NCI-H2029 treated with DMSO at 0.1 percent for 48 hours (cell line): Measurements from ENCODE around the gene SFXN4.
"Not testable (repeated sequence)": the region's sequence is repeated elsewhere in the genome, so short reads cannot be mapped to it uniquely, and the experiment has no call there.

Source experiments
- DNase-seq: peaks from one replicate; lab custom pipeline; 2025; lab: John Stamatoyannopoulos, UW

The SFXN4 gene

GRCh38 chr10:119112056-119112455, 53.5 kb downstream of the SFXN4 start:
- DNase-seq: no peak

GRCh38 chr10:119107771-119108170, 57.7 kb downstream of the SFXN4 start:
- DNase-seq: not testable (repeated sequence)

DNA sequence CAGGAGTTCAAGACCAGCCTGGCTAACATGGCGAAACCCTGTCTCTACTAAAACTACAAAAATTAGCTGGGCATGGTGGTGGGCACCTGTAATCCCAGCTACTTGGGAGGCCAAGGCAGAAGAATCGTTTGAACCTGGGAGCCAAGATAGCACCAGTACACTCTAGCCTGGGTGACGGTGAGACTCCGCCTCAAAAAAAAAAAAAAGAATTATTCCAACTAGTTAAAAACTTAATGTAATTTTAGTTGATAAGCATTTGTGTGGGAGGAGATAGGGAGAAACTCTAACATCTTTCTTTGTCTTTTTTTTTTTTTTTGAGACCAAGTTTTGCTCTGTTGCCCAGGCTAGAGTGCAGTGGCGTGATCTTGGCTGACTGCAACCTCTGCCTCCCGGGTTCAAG, 58.4 kb downstream of the SFXN4 start:
- not testable (repeated sequence) for DNase-seq

- DNase-seq: not testable (repeated sequence)
Measured at GRCh38 chr10:119105899-119106298, 59.6 kb downstream of the SFXN4 start.

DNA sequence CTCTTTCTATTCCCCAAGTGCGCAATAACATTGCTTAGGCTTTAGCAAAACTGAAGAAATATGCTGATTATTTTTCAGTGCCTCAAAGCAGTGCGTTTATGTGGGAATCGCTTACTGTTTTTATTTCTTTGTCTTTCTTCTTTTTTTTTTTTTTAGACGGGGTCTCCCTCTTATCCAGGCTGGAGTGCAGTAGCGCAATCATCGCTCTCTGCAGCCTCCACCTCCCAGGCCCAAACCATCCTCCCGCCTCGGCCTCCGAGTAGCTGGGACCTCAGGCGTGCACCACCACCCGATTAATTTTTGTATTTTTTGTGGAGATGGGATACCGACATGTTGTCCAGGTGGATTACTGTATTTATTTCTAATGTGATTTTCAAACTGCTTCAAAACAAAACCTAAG, 60.4 kb downstream of the SFXN4 start:
- DNase-seq: no peak

DNA sequence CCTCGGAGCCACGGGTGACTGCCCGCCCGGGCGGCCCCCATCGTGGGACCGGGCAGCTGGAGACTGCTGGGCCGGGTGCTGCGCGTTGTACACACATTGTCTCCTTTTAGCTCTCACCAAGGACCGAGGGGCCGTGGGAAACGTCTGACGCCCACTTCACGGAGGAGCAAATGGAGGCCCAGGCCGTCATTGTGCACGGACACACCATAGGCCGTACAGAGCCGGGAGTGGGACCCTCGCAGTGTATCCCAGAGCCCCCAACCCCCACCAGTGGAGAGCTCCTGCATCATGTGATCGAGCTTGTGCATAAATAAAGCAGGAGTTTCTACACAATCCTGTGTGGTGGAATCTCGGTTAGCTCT, 60.9 kb downstream of the SFXN4 start:
- no peak for DNase-seq

DNA sequence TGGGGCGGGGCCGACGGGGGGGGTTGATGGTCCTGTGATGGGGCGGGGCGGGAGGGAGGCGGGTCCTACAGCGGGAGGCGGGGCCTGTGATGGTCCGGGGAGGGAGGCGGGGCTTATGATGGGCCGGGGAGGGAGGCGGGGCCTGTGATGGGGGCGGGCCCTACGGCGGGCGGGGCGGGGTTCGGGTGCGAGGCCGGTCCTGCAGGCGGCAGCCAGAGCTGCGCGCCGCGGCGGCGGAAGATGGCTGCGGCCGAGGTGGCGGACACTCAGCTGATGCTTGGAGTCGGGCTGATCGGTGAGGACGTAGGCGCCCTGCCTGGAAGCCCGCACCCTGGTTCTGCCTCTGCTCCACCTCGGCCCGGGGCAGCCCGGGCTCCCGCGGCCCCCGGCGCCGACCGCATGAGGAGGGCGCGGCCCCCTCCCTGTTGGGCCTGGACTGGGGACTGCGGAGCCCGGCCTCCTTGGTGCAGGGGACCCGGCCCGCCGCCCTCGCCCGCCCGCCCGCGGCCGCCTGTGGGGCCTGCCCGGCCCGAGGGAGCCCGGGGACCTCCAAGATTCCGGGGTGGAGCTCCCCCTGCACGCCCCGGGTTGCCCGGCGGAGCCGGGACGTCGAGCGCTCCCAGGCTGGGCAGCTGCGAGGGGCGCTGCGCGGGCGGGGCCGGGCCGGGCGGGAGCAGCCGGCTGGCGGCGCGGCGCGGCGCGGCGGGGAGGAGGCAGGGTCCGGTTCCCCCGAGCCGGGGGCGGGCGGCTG, 61.4 kb downstream of the SFXN4 start, which contains the start of gene DENND10:
DENND10 (plus strand) TSS at position 211 of the 751 bp plus-strand sequence; CDS start at position 241, 30 bp downstream.
- no peak for DNase-seq

DNA sequence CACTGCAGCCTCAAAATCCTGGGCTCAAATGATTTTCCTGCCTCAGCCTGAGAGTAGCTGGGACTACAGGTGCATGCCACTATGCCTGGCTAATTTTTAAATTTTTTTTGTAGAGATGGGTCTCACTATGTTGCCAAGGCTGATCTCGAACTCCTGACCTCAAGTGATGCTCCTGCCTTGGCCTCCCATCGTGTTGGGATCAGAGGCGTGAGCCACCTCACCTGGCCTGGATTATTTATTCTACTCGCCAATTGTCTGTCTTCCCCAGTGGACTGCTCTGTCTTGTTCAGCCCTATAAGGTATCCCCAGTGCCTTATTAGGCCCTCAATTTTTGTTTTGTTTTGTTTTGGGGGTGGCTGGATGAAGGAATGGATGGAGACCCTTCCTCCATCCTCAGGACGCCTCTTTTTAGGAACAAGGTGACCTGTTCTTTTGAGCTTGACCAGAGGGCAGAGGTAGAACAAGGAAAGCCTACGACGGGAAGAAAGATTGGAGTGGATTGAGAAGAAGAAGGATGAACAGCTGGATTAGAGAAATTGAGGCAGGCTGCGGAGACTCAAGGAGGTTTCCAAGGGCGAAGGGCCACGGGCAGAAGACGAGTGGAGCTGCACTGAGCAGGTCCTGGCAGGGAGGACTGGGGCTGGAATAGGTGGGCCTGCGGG, 62.1 kb downstream of the SFXN4 start:
- DNase-seq: no peak

DNA sequence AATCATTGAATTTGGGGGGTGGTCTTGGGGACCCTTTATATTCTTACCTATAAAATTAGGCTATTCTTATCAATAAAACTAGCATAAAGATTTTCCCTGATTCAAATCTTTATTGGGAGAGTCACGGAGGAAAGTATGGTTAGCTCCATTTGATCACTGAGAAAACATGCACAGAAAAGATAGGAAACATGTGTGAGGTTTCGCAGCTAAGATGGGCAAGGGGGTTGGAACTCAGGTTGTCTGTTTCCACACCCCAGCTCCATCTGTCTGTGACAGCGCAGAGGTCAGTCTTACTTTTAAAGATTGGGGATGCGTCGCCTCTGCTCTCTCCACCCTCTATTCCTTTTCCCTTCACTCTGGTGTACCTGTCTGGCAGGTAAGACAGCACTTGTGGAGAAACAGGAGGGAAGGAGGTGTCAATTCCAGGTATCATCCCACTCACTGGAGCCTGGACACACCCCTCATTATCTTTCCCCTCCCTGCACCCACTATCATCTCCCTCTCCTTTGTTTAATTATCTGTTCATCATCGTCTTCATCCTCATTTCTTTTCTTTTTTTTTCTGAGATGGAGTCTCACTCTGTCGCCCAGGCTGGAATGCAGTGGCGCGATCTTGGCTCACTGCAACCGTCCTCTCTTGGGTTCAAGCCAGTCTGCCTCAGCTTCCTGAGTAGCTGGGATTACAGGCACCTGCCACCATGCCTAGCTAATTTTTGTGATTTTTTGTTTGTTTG, 64.0 kb downstream of the SFXN4 start:
- DNase-seq: no peak

GRCh38 chr10:119100434-119101238, 64.9 kb downstream of the SFXN4 start:
- DNase-seq: no peak

- DNase-seq: no peak
Measured at GRCh38 chr10:119098576-119098975, 66.9 kb downstream of the SFXN4 start.

DNA sequence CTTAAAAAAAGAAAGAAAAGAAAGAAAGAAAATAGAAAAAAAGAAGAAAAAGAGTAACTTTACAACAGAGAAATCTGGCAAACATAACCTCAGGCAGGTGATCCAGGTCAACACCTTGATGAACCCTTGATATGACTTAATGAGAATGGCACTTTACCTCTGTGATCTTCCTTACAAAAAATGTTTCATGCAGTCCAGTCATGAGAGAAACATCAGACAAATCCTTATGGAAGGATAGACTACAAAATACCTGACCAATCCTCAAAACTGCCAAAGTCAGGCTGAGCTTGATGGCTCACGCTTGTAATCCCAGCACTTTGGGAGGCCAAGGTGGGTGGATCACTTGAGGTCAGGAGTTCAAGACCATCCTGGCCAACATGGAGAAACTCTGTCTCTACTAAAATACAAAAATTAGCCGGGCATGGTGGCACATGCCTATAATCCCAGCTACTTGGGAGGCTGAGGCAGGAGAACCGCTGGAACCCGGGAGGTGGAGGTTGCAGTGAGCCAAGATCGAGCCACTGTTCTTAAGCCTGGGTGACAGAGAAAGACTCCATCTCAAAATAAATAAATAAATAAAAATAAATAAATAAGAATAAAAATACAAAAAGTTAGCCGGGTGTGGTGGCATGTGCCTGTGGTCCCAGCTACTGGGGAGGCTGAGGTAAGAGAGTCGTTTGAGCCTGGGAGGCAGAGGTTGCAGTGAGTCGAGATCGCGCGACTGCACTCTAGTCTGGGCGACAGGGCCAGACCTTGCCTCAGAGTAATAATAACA, 68.7 kb downstream of the SFXN4 start:
- not testable (repeated sequence) for DNase-seq

DNA sequence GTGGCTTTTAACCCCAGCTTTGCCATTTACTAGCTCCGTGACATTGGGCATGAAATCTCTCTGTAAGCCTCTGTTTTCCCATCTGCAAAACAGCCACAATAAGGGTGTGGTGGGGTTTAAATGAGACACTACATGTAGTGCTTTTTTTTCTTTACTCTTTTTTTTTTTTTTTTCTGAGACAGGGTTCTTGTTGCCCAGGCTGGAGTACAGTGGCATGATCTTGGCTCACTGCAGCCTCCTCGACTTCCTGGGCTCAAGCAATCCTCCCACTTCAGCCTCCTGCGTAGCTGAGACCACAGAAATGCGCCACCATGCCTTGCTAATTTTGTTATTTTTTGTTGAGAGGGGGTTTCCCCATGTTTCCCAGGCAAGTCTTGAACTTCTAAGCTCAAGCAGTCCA, 69.9 kb downstream of the SFXN4 start:
- DNase-seq: no peak

- no peak for DNase-seq
Measured at GRCh38 chr10:119090968-119091367, 74.5 kb downstream of the SFXN4 start.
